Suppressor macrophage treated with lipopolysaccharide for 1 hour (primary cell): ENCODE data around the gene SHISA9.
"Not testable (repeated sequence)": the region's sequence is repeated elsewhere in the genome, so short reads cannot be mapped to it uniquely, and the experiment has no call there.

ENCODE experiments used
- DNase-seq, 3 donors: peaks; one replicate each; pipeline ENCODE4 v3.0.0-alpha.2; 2020 to 2022

SHISA9 gene

GRCh38 chr16:12900599-12901203 is 697 bp upstream of the SHISA9 start:
- no peak for DNase-seq

- no peak for DNase-seq
Measured at GRCh38 chr16:12901204-12901596, 198 bp upstream of the SHISA9 start.

GRCh38 chr16:12902511-12903372 is 1.3 kb downstream of the SHISA9 start:
- DNase-seq: no peak

GRCh38 chr16:12903407-12904328 is 2.3 kb downstream of the SHISA9 start:
- DNase-seq: no peak

- no peak for DNase-seq
Measured at GRCh38 chr16:12904329-12904671, 2.9 kb downstream of the SHISA9 start.

- DNase-seq: no peak
Measured at GRCh38 chr16:12906271-12906670, 4.9 kb downstream of the SHISA9 start.

GRCh38 chr16:12906765-12907516 is 5.5 kb downstream of the SHISA9 start:
- DNase-seq: no peak

GRCh38 chr16:12907670-12908233 is 6.4 kb downstream of the SHISA9 start:
- DNase-seq: peak; percentile 19 to 33 (median 29)

GRCh38 chr16:12917246-12917645 is 15.8 kb downstream of the SHISA9 start:
- no peak for DNase-seq

- no peak for DNase-seq
Measured at GRCh38 chr16:12917653-12918052, 16.3 kb downstream of the SHISA9 start.

GRCh38 chr16:12920739-12921138 is 19.3 kb downstream of the SHISA9 start:
- no peak for DNase-seq

GRCh38 chr16:12923640-12924039 is 22.2 kb downstream of the SHISA9 start:
- not testable (repeated sequence) for DNase-seq

- no peak for DNase-seq
Measured at GRCh38 chr16:12925026-12925800, 23.8 kb downstream of the SHISA9 start.

- no peak for DNase-seq
Measured at GRCh38 chr16:12927591-12927990, 26.2 kb downstream of the SHISA9 start.

GRCh38 chr16:12930881-12931280 is 29.5 kb downstream of the SHISA9 start:
- no peak for DNase-seq

- DNase-seq: no peak
Measured at GRCh38 chr16:12936391-12936790, 35.0 kb downstream of the SHISA9 start.

GRCh38 chr16:12941896-12942295 is 40.5 kb downstream of the SHISA9 start:
- no peak for DNase-seq

GRCh38 chr16:12942861-12943260 is 41.5 kb downstream of the SHISA9 start:
- DNase-seq: no peak

GRCh38 chr16:12944300-12944699 is 42.9 kb downstream of the SHISA9 start:
- DNase-seq: no peak

- DNase-seq: no peak
Measured at GRCh38 chr16:12951392-12951791, 50.0 kb downstream of the SHISA9 start.

GRCh38 chr16:12951976-12952375 is 50.6 kb downstream of the SHISA9 start:
- DNase-seq: no peak

GRCh38 chr16:12958366-12958765 is 57.0 kb downstream of the SHISA9 start:
- DNase-seq: no peak
